Measurements from ENCODE around the gene PLSCR3. TPM values are rescaled to one million over a fixed set of nuclear protein-coding genes. Genes with fewer than 3 reads are reported as not detected.

Gene PLSCR3
- total RNA-seq, 1 experiment from 2014 or later: 31.5 TPM

GRCh38 chr17:7409716-7410115, 15.4 kb upstream of the PLSCR3 start:
- Histone ChIP-seq H2AK5ac (ENCODE audit: insufficient read length, low read length) (no peak overlapping the region), H3K4ac (ENCODE audit: low read depth, low read length) (no peak overlapping the region), H4K5ac (ENCODE audit: insufficient read length, low read depth, low read length) (no peak overlapping the region), H3K27ac (ENCODE audit: insufficient read length, low read depth, low read length) (no peak overlapping the region), H2BK5ac (ENCODE audit: insufficient read length, low read length) (no peak overlapping the region), H3K23ac (ENCODE audit: insufficient read length, low read depth, low read length) (no peak overlapping the region), H3K79me1 (ENCODE audit: insufficient read depth, low read depth, low read length, poor library complexity, severe bottlenecking) (no peaks in the 10 kb centered on the region), H3K79me2 (ENCODE audit: insufficient read depth, low read length) (no peaks in the 10 kb centered on the region), H3K4me2 (ENCODE audit: insufficient read depth, insufficient read length, low read length) (no peak overlapping the region), H3K23me2 (ENCODE audit: insufficient read length, low read depth, low read length, poor library complexity, severe bottlenecking) (peaks cover 5% of the 10 kb centered on the region), H3K27me3 (ENCODE audit: insufficient read depth, low read length) (no peaks in the 10 kb centered on the region), H3K56ac (ENCODE audit: insufficient read length, low read depth, low read length) (no peak overlapping the region), H2BK20ac (ENCODE audit: low read depth, low read length, poor library complexity, severe bottlenecking) (no peak overlapping the region), H4K91ac (ENCODE audit: insufficient read length, low read depth, low read length) (no peak overlapping the region), H3K14ac (ENCODE audit: insufficient read depth, low read length) (no peak overlapping the region), H2BK120ac (ENCODE audit: low read depth, low read length, poor library complexity, severe bottlenecking) (no peak overlapping the region), H3K4me1 (ENCODE audit: insufficient read depth, low read length) (no peaks in the 10 kb centered on the region; the same call in 1 of the 2 replicates), H3K18ac (ENCODE audit: insufficient read length, low read depth, low read length) (no peak overlapping the region), H3T11ph (ENCODE audit: low read length) (no peak overlapping the region), H4K8ac (replicated peaks; ENCODE audit: insufficient read length, low read depth, low read length) (no peak overlapping the region), H3K9me3 (ENCODE audit: control insufficient read depth, low read depth, low read length) (no peaks in the 10 kb centered on the region), H4K20me1 (ENCODE audit: control insufficient read depth, insufficient read depth, insufficient read length) (no peaks in the 10 kb centered on the region), H2BK12ac (ENCODE audit: insufficient read length, low read depth, low read length) (no peak overlapping the region), H2AFZ (ENCODE audit: low read length) (no peak overlapping the region), H2BK15ac (ENCODE audit: low read depth, low read length) (no peak overlapping the region), H3K9ac (ENCODE audit: extremely low read depth, insufficient read length, low read length) (no peak overlapping the region)
- H3K27ac Mint-ChIP-seq: no peak overlapping the region; a peak in 1 of 7 replicates
- peaks cover 18 to 38% of the 10 kb centered on the region in 2 experiments for H3K4me1 Mint-ChIP-seq
- H3K36me3 Mint-ChIP-seq (ENCODE audit: insufficient read depth in 1 of 3, low read depth in 3 of 3): peaks cover 16 to 38% (median 27%) of the 10 kb centered on the region in 3 experiments
- TF ChIP-seq CTCF (conservative IDR thresholded peaks at IDR 0.05): no peak
- no peak for DNase-seq
- H3K4me3 Mint-ChIP-seq: peak overlapping the region in 1 of 2 experiments; percentile 18; a peak in 1 of 5 replicates
- no peaks in the 10 kb centered on the region for H3K27me3 Mint-ChIP-seq (ENCODE audit: low read depth)
- WGBS (ENCODE audit: extremely low coverage, insufficient read length, low lambda C conversion rate): no CpG with 5 or more reads among the region's 6 CpGs
- H3K9me3 Mint-ChIP-seq: peaks cover 0 to 2% of the 10 kb centered on the region in 2 experiments; a peak in 1 of 5 replicates

Data from H9 (cell line).